ENCODE measurements around the gene GPC3. TPM values are rescaled to one million over a fixed set of nuclear protein-coding genes. Genes with fewer than 3 reads are reported as not detected.

Gene GPC3
- total and polyA plus RNA-seq, 2 experiments from 2014 or later = 171 to 323 TPM

DNA sequence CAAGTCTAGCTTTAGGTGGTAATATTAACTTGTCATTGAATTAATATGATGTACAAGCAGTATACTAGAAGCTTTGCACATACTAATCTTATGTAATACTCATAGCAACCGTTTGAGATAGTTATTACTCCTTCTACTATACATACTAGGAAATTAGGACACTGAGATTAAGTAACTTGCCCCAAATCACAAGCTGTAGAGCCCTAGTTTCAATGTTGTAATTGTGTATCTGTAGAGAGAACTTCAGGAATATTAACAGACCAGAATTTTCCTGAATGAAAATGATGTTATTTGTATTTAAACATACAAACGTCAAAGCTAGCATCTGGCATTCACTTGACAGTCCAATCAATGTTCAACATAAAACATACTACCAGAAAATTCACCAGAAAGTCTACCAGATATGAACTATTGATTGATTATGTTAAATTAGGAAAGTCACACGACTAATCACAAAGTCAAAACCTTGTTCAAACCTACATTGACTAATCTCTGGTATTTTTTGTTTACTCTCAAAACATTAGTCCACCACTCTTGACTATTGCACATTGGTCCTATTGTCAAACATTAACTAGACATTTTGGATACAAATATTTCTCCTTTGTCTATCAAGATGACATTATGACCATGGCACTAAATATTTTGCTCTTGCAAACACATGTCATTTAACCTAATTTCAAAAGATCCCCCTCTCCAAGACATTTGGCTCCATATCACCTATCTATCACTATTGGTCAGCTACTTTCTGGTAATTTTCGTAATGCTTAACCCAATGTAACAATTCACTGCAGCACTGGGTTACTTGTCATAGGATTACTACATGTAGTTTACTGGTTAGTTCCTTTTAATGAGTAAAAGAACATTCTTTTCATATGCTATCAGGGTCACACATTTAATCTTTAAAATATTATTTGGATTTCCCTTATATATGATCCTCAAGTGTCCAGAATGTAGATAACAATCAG, 100.7 kb downstream of the GPC3 start:
- no peak for DNase-seq (ENCODE audit: low read depth in 1 of 2, low spot score in 1 of 2)

DNA sequence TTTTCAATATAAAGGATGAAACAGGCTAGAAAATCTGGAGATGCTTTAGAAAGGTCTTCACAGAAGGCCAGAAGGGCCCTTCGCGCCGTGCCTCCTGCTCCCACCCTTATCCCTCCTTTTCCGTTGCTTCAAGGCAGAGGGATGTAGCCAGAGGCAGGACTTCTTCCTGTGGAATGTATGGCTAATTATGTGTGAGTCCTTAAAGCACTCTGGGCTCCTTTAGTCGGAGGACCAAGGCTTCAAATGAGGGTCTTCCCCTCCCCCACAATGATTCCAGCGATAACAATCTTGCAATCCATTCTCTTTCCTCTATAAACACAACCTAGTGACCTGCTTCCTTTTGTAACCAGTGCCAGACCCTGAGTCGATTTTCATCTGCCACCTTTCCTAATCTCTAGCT, 103.5 kb downstream of the GPC3 start:
- Histone ChIP-seq H3K36me3 (no peaks in the 10 kb centered on the region), H3K27me3 (no peaks in the 10 kb centered on the region), H3K27ac (no peak overlapping the region), H3K4me3 (no peak overlapping the region), H3K9me3 (ENCODE audit: low read depth) (no peaks in the 10 kb centered on the region), H3K4me1 (ENCODE audit: low read depth) (peaks cover 9% of the 10 kb centered on the region)
- TF ChIP-seq, protein P1, sequence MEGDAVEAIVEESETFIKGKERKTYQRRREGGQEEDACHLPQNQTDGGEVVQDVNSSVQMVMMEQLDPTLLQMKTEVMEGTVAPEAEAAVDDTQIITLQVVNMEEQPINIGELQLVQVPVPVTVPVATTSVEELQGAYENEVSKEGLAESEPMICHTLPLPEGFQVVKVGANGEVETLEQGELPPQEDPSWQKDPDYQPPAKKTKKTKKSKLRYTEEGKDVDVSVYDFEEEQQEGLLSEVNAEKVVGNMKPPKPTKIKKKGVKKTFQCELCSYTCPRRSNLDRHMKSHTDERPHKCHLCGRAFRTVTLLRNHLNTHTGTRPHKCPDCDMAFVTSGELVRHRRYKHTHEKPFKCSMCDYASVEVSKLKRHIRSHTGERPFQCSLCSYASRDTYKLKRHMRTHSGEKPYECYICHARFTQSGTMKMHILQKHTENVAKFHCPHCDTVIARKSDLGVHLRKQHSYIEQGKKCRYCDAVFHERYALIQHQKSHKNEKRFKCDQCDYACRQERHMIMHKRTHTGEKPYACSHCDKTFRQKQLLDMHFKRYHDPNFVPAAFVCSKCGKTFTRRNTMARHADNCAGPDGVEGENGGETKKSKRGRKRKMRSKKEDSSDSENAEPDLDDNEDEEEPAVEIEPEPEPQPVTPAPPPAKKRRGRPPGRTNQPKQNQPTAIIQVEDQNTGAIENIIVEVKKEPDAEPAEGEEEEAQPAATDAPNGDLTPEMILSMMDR (IDR thresholded peaks at IDR 0.05; ENCODE audit: low read depth, low read length) = no peak
- peak in 1 of 2 donors; percentile 5 for DNase-seq (ENCODE audit: low read depth in 1 of 2, low spot score in 1 of 2)

More for the DNA sequence above, 100.7 kb downstream of the GPC3 start:
- Histone ChIP-seq H3K4me3 (no peak overlapping the region), H3K4me1 (ENCODE audit: low read depth) (peaks cover 14% of the 10 kb centered on the region), H3K27ac (no peak overlapping the region), H3K36me3 (no peaks in the 10 kb centered on the region), H3K9me3 (ENCODE audit: low read depth) (no peaks in the 10 kb centered on the region), H3K27me3 (no peaks in the 10 kb centered on the region)
- TF ChIP-seq, protein P1 (IDR thresholded peaks at IDR 0.05; ENCODE audit: low read depth, low read length) = no peak

DNA sequence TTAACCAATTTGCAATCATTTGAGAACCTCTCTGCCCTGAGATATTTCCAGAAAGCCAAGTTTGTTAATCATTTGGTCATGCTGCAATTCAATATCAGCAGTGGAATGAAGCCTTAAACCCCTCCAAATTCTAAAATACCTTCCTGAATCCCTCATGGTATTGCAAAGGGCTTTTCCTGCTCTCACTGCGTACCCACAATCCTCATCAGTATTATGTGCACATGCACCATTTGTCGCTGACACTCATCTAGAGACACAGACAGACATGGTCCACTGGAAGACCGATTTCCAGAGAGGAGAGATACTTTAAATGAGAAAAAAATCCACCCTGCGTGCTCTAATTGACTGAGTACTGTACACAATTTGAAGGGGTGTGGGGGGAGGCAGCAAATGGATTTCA, 104.4 kb downstream of the GPC3 start:
- TF ChIP-seq, protein P1 (IDR thresholded peaks at IDR 0.05; ENCODE audit: low read depth, low read length) = no peak
- no peak for DNase-seq (ENCODE audit: low read depth in 1 of 2, low spot score in 1 of 2)
- H3K36me3 ChIP-seq = no peaks in the 10 kb centered on the region
- no peak overlapping the region for H3K27ac ChIP-seq
- H3K4me3 ChIP-seq = no peak overlapping the region
- H3K4me1 ChIP-seq (ENCODE audit: low read depth) = peaks cover 9% of the 10 kb centered on the region
- H3K9me3 ChIP-seq (ENCODE audit: low read depth) = no peaks in the 10 kb centered on the region
- no peaks in the 10 kb centered on the region for H3K27me3 ChIP-seq

DNA sequence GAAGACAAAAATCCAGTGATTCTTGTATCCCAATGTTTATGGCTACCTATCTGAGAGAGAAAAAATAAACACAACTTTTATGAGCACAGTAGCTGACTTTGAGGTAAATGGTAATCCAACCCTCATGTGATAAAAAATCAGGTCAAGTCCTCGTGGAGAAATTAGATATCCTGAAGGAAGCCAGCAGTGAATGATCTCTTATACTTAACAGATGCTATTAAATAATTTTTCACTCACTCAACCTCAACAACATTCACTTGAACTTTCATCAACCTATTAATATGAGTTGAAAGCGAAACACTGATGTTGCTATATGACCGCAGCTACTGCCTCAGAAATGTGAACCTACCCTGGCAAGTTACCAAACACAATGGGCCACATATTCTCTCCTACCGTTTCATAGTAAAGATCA, 105.4 kb downstream of the GPC3 start:
- Histone ChIP-seq H3K27ac (no peak overlapping the region), H3K4me3 (no peak overlapping the region), H3K4me1 (ENCODE audit: low read depth) (peaks cover 9% of the 10 kb centered on the region), H3K27me3 (no peaks in the 10 kb centered on the region), H3K9me3 (ENCODE audit: low read depth) (no peaks in the 10 kb centered on the region), H3K36me3 (no peaks in the 10 kb centered on the region)
- no peak for DNase-seq (ENCODE audit: low read depth in 1 of 2, low spot score in 1 of 2)
- TF ChIP-seq, protein P1 (IDR thresholded peaks at IDR 0.05; ENCODE audit: low read depth, low read length) = no peak

DNA sequence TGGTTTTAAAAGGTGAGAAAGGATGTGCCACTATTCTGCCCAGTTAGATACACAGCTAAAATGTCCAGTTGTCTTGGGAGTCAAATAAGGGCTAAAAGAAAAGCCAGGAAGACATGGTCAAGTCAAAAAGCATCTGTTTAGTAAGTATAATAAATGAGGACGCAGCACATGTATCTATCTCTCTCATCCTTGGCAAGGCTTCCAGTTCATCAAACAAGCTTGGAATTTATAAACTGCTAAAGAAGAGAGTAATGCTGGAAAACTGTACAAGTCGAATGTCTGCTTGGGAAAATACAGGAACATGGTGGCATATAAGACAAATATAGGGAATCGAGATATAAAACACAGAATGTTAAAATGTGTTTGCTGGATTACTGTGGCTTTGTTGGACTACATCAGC, 106.7 kb downstream of the GPC3 start:
- DNase-seq (ENCODE audit: low read depth in 1 of 2, low spot score in 1 of 2) = no peak
- Histone ChIP-seq H3K4me1 (ENCODE audit: low read depth) (peaks cover 9% of the 10 kb centered on the region), H3K9me3 (ENCODE audit: low read depth) (no peaks in the 10 kb centered on the region), H3K36me3 (no peaks in the 10 kb centered on the region), H3K27ac (no peak overlapping the region), H3K27me3 (no peaks in the 10 kb centered on the region), H3K4me3 (no peak overlapping the region)
- TF ChIP-seq, protein P1 (IDR thresholded peaks at IDR 0.05; ENCODE audit: low read depth, low read length) = no peak
